GM12878 (cell line): ENCODE measurements around the gene ZNF777. TPM values are rescaled to one million over a fixed set of nuclear protein-coding genes. Genes with fewer than 3 reads are reported as not detected.

Experiments
- EGR1 ChIP-seq, 2 experiments: IDR thresholded peaks; 1 replicate in 1 of 2; 2 replicates in 1 of 2; pipeline ENCODE4 v1.6.1; 2011 to 2012; ENCODE audit warnings: low read depth in 2 of 2, low read length in 2 of 2, borderline replicate concordance in 1 of 2, mild to moderate bottlenecking in 1 of 2, moderate library complexity in 1 of 2
- HDAC6 ChIP-seq: fragments of 200-600 bp; sonication (generic); IDR thresholded peaks from one replicate; pipeline ENCODE4 v1.8.0; 2017; ENCODE audit warnings: antibody characterized with exemption; ENCODE audit not compliant: unreplicated experiment
- RAD51 ChIP-seq: fragments of 450-650 bp; IDR thresholded peaks from 2 replicates; pipeline ENCODE4 v1.6.1; 2016; ENCODE audit warnings: moderate library complexity, mild to moderate bottlenecking, inconsistent platforms
- SMC3 ChIP-seq: IDR thresholded peaks from 2 replicates; pipeline ENCODE4 v1.6.1; 2011; ENCODE audit warnings: low read length, improper control_type of control experiment, borderline replicate concordance
- TAF1 ChIP-seq: IDR thresholded peaks from 2 replicates; pipeline ENCODE4 v1.6.1; 2011; ENCODE audit warnings: mild to moderate bottlenecking, low read depth, low read length, borderline replicate concordance
- TBL1XR1 ChIP-seq: IDR thresholded peaks from 2 replicates; pipeline ENCODE4 v1.6.1; 2012; ENCODE audit warnings: low read depth, low read length, improper control_type of control experiment
- ZBTB11 ChIP-seq: fragments of 450-650 bp; formaldehyde crosslinking; IDR thresholded peaks from 2 replicates; pipeline ENCODE4 v1.5.0; 2022; ENCODE audit warnings: mild to moderate bottlenecking, missing genetic modification characterization
- ZNF274 ChIP-seq: IDR thresholded peaks from one replicate; pipeline ENCODE4 v1.8.0; 2011; ENCODE audit not compliant: insufficient read length, insufficient read depth
- polyA plus RNA-seq, 11 experiments: library from polyadenylated mRNA; depleted of rRNA in 4 of 11; unstranded in 6 of 11; stranded (reverse) in 5 of 11; fragments of >200 nt; fragmentation: Nextera tagmentation in 4 of 11; fragmentation: Illumina TruSeq in 1 of 11; extraction: Ambion mirVana in 4 of 11; extraction: Trizol in 1 of 11; gene quantifications; 1 replicate in 1 of 11; 2 replicates in 10 of 11; pipeline versions ENCODE4 v1.2.1 to v1.2.3, GENCODE V29; 2011 to 2016; ENCODE audit warnings: inconsistent platforms in 2 of 11, missing spikeins in 2 of 11, low read depth in 1 of 11
- total RNA-seq, 4 experiments: library from RNA; depleted of rRNA in 3 of 4; stranded (reverse); fragments of >200 nt in 3 of 4; fragmentation: Illumina TruSeq in 1 of 4; extraction: Trizol in 1 of 4; gene quantifications; 2 replicates each; pipeline versions ENCODE4 v1.2.1 to v1.2.3, GENCODE V29; 2013 to 2021

The ZNF777 gene
- total and polyA plus RNA-seq, 10 of the 15 experiments (the other 5 are each of a cell fraction or from before 2014, with no cell fraction given): 0.03 to 16.0 (median 3.7) TPM

DNA sequence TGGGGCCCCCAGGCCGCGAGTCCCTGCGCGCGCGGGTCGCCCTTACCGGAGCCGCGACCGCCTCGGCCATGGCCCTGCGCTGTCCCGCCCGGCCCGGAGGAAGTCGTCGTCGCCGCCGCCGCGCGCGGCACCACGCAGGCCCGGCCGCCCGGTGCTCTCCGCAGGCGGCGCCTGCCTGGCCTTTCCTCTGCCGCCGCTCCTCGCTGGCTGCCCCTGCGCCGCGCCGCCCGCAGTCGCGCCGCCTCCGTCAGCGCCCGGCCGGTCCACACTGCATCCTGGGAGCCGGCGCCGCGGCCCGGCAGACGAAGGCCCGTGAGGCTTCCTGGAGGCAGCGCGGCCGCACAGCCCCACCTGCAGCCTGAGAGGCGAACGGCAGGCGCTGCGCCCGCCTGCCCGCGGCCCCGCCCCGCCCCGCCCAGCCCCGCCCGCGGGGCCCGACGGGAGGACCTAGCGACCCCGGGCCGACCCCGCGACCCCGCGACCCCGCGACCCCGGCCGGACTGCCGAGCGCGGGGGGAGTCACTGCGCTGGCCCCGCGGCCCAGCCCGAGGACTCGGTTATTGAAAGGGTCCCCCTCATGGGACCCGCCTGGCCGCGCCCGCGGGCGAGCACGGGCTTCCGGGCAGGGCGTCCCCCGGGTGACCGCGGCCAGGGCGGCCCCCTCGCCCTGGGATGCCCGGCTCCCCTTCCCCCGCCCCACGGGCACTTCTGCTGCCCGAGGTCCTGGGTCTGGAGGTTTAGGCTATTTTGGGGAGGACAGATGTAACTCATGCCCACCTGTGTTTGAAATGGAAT is 36.8 kb upstream of the ZNF777 start, which contains the start of gene ZNF746 (continued):
- TF ChIP-seq ZBTB11 (CRISPR knock-in tag) (no peak), TBL1XR1 (no peak), HDAC6 (no peak), SMC3 (peak; percentile 37; the same call in 1 of the 2 replicates), TAF1 (peak; percentile 52; the same call in 1 of the 2 replicates), ZNF274 (no peak), EGR1 (IDR thresholded peaks at IDR 0.05; ENCODE audit: borderline replicate concordance in 1 of 2, low read depth in 2 of 2, low read length in 2 of 2) (no peak), RAD51 (no peak)
